G401.6 (cell line): ENCODE measurements around the gene PROX1.

Source experiments
- FAIRE-seq: peaks from 2 replicates; lab custom pipeline; 2012; peaks lifted over from hg19 to GRCh38; lab: Jason Lieb, UNC

The PROX1 gene

GRCh38 chr1:213979751-213980586 lies 7.8 kb upstream of the PROX1 start:
- no peak for FAIRE-seq

DNA sequence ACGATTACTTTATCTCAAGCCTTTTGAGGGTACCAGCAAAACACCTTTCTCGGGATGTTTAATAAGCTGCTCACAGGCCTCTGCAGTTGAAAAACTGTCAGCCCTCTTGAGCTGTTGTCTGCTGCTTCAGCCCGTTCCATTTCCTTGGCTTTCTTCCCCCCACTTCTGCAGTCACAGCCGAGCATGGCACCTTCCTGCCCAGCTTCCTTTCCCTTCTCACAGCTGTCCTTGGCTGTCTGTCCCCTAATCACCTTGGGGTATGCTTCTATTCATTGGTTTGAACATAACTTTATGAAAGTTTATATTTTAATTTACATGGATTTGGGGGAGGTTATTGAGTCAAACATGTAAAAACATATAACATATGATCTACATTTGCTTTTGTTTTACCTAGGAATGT lies 6.9 kb upstream of the PROX1 start:
- FAIRE-seq: no peak

DNA sequence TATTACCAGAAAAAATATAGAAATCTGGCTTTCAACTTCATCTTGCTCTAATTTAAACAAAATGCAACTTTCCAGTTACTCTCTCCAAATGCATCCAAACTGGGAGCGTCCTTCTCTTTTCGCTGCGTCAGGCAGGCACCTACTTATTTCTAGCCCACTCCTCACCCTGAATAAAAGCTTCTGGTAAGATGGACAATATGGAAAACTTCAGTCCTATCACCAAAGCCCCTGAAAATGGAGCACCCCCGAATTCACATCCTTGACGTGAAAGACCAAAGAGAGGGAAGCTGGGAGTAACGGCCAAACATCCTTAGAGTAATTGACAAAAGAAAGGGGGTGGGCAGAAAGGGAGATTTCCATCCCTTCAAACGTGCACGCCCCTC lies 5.5 kb upstream of the PROX1 start:
- FAIRE-seq: no peak

GRCh38 chr1:213982672-213983492 lies 4.9 kb upstream of the PROX1 start:
- FAIRE-seq: no peak

DNA sequence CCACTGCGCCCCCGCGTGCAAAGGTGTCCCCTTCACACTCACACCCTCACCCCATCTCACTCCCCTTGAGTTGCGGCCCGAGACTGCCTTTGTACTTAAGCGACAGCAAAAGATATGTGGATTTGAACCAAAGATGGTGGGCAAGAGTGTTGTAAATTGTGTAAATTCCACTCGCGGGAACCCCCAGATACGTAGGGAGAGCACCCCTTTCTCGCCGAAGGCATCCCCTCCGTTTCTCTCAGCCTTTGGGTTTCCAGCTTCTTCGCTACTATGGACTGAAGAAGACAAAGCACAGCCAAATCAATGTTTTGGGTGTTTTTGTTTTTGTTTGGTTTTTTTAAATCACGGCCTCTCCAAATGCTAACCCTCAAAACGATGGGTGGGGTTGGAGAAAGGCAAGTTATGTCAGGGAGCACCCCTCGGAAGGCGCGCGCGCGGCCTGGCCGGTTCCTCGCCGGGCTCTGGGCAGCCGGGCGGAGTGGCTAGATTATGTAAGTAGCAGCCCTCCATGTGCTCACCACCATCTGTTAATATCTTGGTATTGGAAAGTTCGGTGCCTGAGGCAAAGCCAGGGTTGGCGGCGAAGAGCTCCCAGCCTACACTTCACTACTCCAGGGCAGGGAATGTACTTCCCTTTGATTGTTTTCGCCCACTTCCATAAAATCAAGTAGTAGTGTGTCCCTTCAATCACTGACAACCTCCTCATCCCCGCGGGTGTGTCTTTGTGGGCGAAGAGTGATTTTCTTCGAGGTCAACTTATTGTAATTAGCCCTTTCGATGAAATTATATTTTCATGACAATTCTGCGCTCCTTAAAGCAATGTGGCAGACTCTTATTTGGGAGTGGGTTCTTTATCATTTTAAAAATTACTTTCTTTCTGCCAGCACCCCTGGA lies 4.0 kb upstream of the PROX1 start:
- FAIRE-seq: no peak

DNA sequence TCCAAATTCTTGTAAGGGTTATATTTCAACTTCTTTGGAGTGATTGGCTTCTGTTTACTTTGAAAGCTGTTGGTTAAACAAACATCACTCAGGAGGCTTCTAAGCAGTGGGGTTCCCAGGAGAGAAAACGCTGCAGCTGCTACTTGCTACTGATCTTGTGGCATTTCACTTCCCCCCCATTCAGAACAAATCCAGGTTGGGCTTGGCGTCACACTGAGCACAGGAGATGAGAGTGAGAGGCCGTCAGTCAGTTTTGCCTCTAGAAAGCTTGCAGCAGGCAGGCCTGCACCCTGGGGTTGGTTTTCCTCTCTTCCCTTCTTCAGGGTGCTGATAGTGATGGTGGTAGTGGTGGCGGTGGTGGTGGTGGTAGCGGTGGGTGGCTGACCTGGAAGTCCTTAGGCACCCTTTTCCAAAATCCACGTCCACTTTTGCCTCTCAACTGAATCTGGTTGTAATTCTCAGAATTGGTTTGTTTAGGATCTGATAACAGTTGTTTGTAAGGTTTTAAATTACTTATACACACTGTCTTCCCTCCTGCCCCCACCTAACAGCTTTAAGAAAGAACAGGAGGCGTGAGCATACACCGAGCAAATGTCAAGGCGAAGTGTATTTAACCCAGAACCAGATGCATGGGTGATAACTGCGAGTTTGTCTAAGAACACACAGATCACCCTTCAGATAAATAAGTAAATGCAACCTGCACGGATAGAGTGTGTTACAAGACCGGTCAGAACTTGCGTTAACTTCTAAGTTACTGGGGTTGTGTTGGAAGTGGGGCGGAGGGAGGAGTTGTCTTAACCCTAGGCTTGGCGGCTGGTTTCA lies 3.2 kb upstream of the PROX1 start:
- FAIRE-seq: no peak

GRCh38 chr1:213985209-213986019 lies 2.4 kb upstream of the PROX1 start:
- no peak for FAIRE-seq

DNA sequence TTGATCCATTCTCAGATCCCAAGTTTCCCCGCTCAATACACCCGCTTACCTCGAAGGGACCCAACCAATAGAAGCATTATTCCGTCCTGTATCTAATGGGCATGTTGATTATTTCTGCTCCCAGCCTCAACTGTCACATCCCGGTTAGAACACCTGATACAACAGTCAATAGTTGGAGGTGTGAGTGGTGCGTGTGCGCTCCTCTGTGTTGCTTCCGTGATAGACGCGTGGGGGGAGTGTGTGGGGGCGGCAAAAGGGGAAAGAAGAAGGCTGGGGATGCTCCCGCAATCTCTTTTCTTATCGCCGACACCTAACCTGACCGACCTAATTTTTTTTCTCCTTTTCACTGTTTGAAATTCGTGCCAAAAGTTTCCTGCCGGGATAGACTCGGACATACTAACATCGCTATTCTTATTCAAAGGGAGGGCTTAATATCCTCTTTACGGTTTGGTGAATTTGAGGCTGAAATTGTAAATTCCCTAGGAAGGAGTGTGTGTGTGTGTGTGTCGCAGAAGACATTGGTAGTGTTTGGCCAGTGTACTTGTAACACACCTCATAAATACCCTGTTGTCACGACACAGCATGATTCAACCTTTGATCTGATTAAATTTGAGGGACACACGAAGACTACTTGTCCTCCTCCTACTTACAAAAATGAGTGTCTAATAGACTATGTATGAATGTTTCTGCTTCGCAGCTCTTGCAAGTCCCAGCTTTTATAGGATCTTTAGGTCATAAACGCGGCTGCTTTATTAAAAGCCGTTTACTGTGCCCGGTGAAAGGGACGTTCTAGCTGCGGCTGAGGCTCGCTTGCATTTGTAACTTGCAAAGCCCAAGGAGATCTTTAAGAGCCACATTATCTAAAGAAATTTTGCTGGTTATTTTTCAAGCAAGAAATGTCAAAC lies 1.5 kb upstream of the PROX1 start:
- no peak for FAIRE-seq

DNA sequence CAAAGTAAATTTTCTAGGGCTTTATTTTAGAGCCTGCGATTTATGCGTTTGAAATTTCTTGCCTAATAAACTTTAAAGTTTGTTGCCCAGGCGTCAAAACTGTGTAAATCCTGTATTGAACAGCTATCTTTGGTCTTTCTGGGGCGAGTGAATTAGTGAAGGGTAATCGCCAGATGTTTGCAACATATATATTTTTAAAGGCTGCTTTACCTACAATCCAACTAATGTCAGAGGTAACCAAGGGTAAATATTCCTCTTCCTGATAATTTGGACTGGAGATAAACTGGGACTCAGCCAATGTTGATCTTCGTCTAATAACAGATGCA lies 885 bp upstream of the PROX1 start:
- no peak for FAIRE-seq

- no peak for FAIRE-seq
Measured at GRCh38 chr1:213987422-213987926, 299 bp upstream of the PROX1 start.

DNA sequence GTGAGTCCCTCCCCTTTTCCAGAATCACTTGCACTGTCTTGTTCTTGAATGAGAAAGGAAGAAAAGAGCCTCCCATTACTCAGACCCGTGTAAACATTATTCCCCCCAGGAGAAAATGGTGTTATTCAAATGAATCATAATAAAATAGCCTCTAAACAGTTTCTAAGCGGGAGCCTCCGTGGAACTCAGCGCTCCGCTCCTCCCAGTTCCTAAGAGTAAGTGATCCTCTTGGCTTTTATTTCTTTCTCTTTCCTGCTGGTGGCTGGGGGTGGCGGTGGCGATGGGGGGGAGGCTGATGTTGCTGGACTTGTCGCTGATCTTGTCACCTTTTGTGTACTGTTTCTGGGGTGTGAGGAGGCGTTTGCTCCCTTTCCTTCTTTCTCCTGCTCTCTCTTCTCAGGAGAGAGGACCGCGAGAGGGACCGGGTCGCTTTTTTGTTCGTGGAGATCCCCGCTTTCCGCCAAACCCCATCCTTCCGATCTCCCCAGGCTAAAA lies 781 bp downstream of the PROX1 start:
- FAIRE-seq: no peak

- no peak for FAIRE-seq
Measured at GRCh38 chr1:213989002-213989855, 1.5 kb downstream of the PROX1 start.

GRCh38 chr1:213993929-213994328 lies 6.2 kb downstream of the PROX1 start:
- FAIRE-seq: no peak

- no peak for FAIRE-seq
Measured at GRCh38 chr1:213994888-213995287, 7.1 kb downstream of the PROX1 start.

DNA sequence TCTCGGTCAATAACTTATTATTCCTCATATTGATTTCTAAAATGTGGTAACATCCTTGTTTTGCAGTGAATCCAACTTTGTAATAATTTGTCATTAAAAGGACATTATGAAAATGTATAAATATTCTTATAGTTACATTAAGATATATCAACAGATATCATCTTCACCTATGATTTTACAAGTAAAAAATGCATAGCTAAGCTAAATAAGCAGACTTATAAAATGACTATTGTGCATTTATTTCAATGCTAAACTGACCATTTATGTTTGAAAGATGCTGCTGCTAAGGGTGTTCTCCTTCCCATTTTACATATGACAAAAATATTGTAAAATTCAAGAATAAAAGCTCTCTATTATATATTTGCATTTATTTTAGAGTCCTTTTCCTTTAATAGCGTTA lies 7.8 kb downstream of the PROX1 start:
- no peak for FAIRE-seq

GRCh38 chr1:213996320-213997037 lies 8.7 kb downstream of the PROX1 start:
- FAIRE-seq: no peak

GRCh38 chr1:213997038-213997771 lies 9.4 kb downstream of the PROX1 start:
- no peak for FAIRE-seq
